Measurements from ENCODE around the gene CASZ1. TPM values are rescaled to one million over a fixed set of nuclear protein-coding genes. Genes with fewer than 3 reads are reported as not detected.

Gene CASZ1
- polyA plus RNA-seq, 1 donor = 16.2 TPM

DNA sequence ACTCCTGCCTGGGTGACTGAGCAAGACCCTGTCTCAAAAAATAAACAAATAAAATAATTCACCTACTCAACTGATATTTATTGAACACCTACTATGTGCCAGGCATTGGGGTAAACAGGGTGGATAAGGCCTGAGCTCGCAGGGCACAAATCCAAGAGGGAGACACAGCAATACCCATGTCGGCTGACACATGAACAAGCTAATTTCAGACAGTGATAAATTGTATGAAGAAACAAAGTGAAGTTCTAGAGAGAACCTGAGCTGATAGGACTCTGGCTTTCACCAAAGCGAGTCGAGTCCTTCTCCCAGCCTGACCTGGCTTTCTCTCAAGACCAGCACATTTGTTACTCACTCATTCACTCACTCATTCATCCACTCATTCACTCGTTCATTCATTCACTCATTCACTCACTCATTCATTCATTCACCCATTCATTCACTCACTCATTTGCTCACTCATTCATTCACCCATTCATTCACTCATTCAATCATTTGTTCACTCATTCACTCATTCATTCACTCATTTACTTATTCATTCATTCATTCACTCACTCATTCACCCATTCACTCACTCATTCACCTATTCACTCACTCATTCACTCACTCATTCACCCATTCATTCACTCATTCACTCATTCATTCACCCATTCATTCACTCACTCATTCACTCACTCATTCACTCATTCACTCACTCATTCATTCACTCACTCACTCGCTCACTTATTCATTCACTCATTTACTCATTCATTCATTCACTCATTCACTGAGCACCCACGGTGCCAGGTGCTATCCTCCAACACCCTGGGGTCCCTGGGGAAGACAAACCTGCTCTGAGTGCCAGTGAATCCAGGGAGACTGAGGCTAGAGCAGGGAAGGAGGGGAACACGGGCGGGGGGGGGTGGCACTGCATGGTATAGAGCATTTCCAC, 37.4 kb upstream of the CASZ1 start:
- Histone ChIP-seq H3K27me3 (ENCODE audit: control insufficient read depth, insufficient read depth, low read length) (peaks cover 30% of the 10 kb centered on the region), H3K9me3 (ENCODE audit: control insufficient read depth, low read depth, low read length) (no peaks in the 10 kb centered on the region), H3K36me3 (ENCODE audit: control insufficient read depth, insufficient read depth, low read length) (no peaks in the 10 kb centered on the region), H3K4me3 (ENCODE audit: low read length) (no peak overlapping the region), H3K27ac (ENCODE audit: low read length) (no peak overlapping the region), H3K4me1 (ENCODE audit: control insufficient read depth, insufficient read depth, low read length) (peaks cover 2% of the 10 kb centered on the region)
- 50% methylated on average over 2 of the region's 9 CpGs for WGBS (ENCODE audit: insufficient coverage, low lambda C conversion rate)
- no peak for DNase-seq

DNA sequence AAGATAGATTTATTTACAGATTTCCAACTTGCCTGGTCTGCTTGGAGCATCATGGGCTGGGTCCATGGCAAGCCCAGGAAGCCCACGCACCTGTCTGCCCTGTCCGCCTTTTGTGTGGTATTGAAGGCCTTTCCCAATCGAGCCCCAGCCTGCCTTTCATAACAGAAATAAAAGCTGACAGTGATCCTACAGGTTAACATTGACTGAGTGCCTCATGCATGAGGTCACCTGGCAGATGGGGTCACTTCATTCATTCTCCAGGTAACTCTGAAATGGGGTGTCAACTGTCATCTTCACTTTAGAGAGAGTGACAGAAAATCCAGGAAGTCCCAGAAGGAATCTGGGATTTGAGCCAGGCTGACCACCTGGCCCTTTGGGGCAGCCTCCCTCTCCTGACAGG, 36.3 kb upstream of the CASZ1 start:
- no peak for DNase-seq
- peaks cover 2% of the 10 kb centered on the region for H3K4me1 ChIP-seq (ENCODE audit: control insufficient read depth, insufficient read depth, low read length)
- H3K9me3 ChIP-seq (ENCODE audit: control insufficient read depth, low read depth, low read length) = no peaks in the 10 kb centered on the region
- WGBS (ENCODE audit: insufficient coverage, low lambda C conversion rate) = 69% methylated on average over 3 of the region's 3 CpGs
- H3K4me3 ChIP-seq (ENCODE audit: low read length) = no peak overlapping the region
- peaks cover 42% of the 10 kb centered on the region for H3K27me3 ChIP-seq (ENCODE audit: control insufficient read depth, insufficient read depth, low read length)
- no peak overlapping the region for H3K27ac ChIP-seq (ENCODE audit: low read length)
- no peaks in the 10 kb centered on the region for H3K36me3 ChIP-seq (ENCODE audit: control insufficient read depth, insufficient read depth, low read length)

DNA sequence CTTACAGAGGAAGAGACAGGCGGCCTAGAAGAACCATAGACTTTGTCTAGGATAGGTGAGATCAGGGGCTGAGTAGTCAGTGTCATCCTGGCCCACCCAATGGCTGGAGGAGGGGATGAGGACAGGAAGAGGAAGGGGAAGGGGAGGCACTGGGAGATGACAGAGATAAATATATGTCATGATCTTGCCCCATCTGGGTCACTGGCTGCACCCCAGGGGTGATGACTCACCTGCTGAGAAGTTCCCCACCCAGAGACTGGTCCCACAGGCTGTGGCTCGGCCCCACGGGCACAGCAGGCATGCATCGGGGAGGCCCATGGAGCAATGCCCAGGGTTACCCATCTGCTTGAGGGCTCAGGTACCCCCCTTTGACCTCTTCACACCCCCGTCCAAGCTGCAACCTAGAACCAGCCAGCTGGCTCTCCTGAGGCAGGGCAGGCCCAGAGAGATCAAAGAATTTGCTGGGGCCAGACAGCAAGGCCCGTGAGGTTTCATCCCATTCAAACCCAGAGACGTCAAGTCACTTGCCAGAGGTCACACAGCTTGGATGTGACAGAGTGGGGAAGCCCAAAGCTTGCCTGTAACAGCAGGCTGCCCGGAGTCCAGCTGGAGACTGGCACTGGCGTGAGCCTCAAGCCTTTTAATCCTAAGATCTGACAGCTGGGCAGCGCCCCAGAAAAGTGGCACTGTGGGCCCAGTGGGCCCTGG, 34.7 kb upstream of the CASZ1 start:
- H3K36me3 ChIP-seq (ENCODE audit: control insufficient read depth, insufficient read depth, low read length) = no peaks in the 10 kb centered on the region
- no peak overlapping the region for H3K27ac ChIP-seq (ENCODE audit: low read length)
- H3K4me3 ChIP-seq (ENCODE audit: low read length) = no peak overlapping the region
- no peaks in the 10 kb centered on the region for H3K9me3 ChIP-seq (ENCODE audit: control insufficient read depth, low read depth, low read length)
- peaks cover 2% of the 10 kb centered on the region for H3K4me1 ChIP-seq (ENCODE audit: control insufficient read depth, insufficient read depth, low read length)
- DNase-seq = no peak
- H3K27me3 ChIP-seq (ENCODE audit: control insufficient read depth, insufficient read depth, low read length) = peaks cover 45% of the 10 kb centered on the region
- WGBS (ENCODE audit: insufficient coverage, low lambda C conversion rate) = no CpG with 5 or more reads among the region's 10 CpGs

DNA sequence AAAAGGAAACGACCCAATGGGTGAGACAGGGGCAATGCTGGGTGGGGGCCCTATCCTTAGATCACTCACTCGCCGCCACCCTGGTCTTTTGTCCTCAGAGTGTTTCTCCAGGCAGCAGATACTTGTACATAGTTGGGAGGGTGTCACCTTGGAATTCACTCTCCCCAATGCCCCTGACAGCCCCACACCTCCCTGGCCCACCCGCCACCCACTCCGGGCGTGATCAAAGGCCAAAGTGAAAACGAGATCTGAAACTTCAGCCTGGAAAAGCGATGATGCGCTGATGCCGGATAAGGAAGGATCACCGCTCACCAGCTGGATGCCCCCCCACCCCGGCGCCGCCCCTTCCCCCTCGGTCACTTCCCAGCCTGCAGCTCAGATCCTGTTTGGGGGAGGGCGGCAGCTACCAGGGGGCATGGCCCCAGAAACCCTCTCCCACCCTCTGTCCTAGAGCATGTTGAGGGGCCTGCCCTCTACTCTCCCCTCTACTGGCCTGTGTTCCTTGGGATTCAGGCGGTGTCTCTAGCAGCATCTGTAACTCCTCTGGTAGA, 33.6 kb upstream of the CASZ1 start:
- no peak overlapping the region for H3K27ac ChIP-seq (ENCODE audit: low read length)
- H3K36me3 ChIP-seq (ENCODE audit: control insufficient read depth, insufficient read depth, low read length) = no peaks in the 10 kb centered on the region
- H3K4me1 ChIP-seq (ENCODE audit: control insufficient read depth, insufficient read depth, low read length) = peaks cover 2% of the 10 kb centered on the region
- no peak for DNase-seq
- H3K27me3 ChIP-seq (ENCODE audit: control insufficient read depth, insufficient read depth, low read length) = peaks cover 36% of the 10 kb centered on the region
- no peaks in the 10 kb centered on the region for H3K9me3 ChIP-seq (ENCODE audit: control insufficient read depth, low read depth, low read length)
- WGBS (ENCODE audit: insufficient coverage, low lambda C conversion rate) = 40% methylated on average over 1 of the region's 17 CpGs
- H3K4me3 ChIP-seq (ENCODE audit: low read length) = no peak overlapping the region

DNA sequence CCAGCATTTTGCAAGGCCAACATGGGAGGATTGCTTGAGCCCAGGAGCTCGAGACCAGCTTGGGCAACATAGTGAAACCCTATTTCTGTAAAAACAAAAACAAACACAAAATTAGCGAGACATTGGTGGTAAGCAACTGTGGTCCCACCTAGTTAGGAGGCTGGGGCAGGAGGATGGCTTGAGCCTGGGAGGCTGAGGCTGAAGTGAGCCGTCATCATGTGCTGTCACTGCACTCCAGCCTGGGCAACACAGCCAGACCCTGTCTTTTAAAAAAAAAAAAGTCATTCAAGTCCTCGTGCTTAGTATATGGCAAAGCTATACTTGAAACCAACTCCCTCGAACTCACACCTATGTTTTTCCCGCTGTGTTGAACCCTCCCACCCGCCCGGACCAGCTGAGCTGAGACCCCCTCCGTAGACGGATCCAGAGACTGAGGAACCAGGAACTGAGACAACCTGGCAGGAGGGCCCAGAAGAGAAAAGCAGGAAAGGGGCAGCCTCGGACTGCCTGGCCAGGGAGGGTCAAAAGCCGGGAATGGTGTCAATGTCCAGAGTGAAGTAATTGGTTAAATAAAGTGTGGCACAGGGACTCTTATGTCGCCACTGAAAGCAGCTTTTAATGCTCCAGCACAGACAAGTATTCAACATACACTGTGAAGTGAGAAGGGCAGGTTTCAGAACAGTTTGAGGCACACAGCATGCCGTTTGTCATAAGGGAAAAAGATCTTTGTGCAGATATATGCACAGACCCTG, 32.8 kb upstream of the CASZ1 start:
- no CpG with 5 or more reads among the region's 14 CpGs for WGBS (ENCODE audit: insufficient coverage, low lambda C conversion rate)
- Histone ChIP-seq H3K4me1 (ENCODE audit: control insufficient read depth, insufficient read depth, low read length) (no peaks in the 10 kb centered on the region), H3K27ac (ENCODE audit: low read length) (no peak overlapping the region), H3K27me3 (ENCODE audit: control insufficient read depth, insufficient read depth, low read length) (peaks cover 30% of the 10 kb centered on the region), H3K9me3 (ENCODE audit: control insufficient read depth, low read depth, low read length) (no peaks in the 10 kb centered on the region), H3K36me3 (ENCODE audit: control insufficient read depth, insufficient read depth, low read length) (no peaks in the 10 kb centered on the region), H3K4me3 (ENCODE audit: low read length) (no peak overlapping the region)
- DNase-seq = no peak

DNA sequence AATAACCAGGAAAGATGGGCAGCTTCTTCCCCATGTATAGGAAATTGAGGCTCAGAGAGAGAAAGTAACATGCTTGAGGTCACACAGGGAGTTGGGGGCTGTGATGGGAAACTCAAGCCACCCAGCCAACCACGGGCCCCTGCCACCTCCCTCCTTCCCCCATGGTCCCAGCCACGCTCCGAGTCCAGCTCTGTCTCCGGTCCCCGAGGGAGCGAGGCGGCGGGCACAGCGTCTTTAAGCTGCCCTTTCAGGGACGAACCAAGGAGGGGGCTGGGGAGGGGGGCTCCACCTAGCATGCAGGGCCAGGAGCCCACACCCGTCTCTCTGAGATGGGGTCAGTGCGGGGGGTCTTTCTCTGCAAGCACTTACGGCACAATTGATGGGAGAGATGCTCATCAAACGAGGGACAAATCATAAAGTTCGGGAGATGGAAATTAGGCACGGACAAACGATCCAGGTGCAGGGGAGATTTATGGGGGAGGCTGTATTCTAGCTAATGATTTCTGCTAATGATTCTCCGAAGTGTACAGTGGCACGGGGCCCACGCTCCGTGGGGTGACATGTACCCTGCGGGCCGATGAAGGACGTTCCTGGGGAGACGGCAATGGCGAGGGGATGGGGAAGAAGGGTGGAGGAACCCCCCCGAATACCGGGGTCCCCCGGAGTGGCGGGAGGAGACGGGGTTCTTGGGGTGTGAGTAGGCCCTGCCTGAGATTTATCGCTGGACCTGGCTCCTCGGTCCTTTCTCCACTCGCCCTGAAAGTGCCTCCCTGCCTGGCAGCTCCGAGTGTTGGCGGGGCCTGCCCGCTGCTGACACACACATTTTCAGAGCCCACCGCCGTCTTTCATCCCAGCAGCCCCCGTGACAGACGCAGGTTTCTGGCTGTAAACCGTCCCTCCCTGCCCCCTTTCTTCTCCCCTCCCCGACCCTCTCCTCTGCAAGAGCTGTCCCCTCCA, 31.2 kb upstream of the CASZ1 start:
- no CpG with 5 or more reads among the region's 43 CpGs for WGBS (ENCODE audit: insufficient coverage, low lambda C conversion rate)
- Histone ChIP-seq H3K27me3 (ENCODE audit: control insufficient read depth, insufficient read depth, low read length) (peaks cover 29% of the 10 kb centered on the region), H3K36me3 (ENCODE audit: control insufficient read depth, insufficient read depth, low read length) (no peaks in the 10 kb centered on the region), H3K4me3 (ENCODE audit: low read length) (no peak overlapping the region), H3K4me1 (ENCODE audit: control insufficient read depth, insufficient read depth, low read length) (no peaks in the 10 kb centered on the region), H3K27ac (ENCODE audit: low read length) (no peak overlapping the region), H3K9me3 (ENCODE audit: control insufficient read depth, low read depth, low read length) (no peaks in the 10 kb centered on the region)
- DNase-seq = no peak

- no peak for DNase-seq
- Histone ChIP-seq H3K4me3 (ENCODE audit: low read length) (no peak overlapping the region), H3K4me1 (ENCODE audit: control insufficient read depth, insufficient read depth, low read length) (no peaks in the 10 kb centered on the region), H3K27me3 (ENCODE audit: control insufficient read depth, insufficient read depth, low read length) (peaks cover 20% of the 10 kb centered on the region), H3K9me3 (ENCODE audit: control insufficient read depth, low read depth, low read length) (no peaks in the 10 kb centered on the region), H3K36me3 (ENCODE audit: control insufficient read depth, insufficient read depth, low read length) (no peaks in the 10 kb centered on the region), H3K27ac (ENCODE audit: low read length) (no peak overlapping the region)
- no CpG with 5 or more reads among the region's 6 CpGs for WGBS (ENCODE audit: insufficient coverage, low lambda C conversion rate)
Observed at GRCh38 chr1:10825592-10825991, 29.1 kb upstream of the CASZ1 start.

GRCh38 chr1:10824821-10825540, 28.5 kb upstream of the CASZ1 start:
- no peak overlapping the region for H3K4me3 ChIP-seq (ENCODE audit: low read length)
- peaks cover 19% of the 10 kb centered on the region for H3K27me3 ChIP-seq (ENCODE audit: control insufficient read depth, insufficient read depth, low read length)
- no peak for DNase-seq
- H3K9me3 ChIP-seq (ENCODE audit: control insufficient read depth, low read depth, low read length) = no peaks in the 10 kb centered on the region
- no peak overlapping the region for H3K27ac ChIP-seq (ENCODE audit: low read length)
- no peaks in the 10 kb centered on the region for H3K36me3 ChIP-seq (ENCODE audit: control insufficient read depth, insufficient read depth, low read length)
- WGBS (ENCODE audit: insufficient coverage, low lambda C conversion rate) = 100% methylated on average over 2 of the region's 19 CpGs
- H3K4me1 ChIP-seq (ENCODE audit: control insufficient read depth, insufficient read depth, low read length) = no peaks in the 10 kb centered on the region

DNA sequence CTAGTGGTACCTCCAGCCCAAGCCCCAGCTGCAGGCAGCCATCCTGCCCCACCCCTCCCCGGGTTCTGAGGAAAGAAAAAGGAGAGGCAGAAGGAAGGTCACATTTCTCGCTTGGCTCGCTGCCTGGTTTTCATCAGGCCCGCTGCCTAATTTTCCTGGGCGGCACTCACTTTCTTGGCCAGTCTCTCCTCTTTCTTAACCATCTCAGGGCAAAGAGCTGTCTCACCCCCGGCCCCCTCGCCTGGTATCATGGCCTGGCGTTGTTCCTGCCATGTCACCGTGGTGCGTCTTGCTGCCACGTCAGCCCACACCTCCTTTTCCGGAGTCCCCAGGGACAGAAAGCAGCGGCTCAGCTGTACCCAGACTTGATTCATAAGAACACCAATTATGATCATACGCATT, 26.6 kb upstream of the CASZ1 start:
- no peak for DNase-seq
- Histone ChIP-seq H3K4me3 (ENCODE audit: low read length) (no peak overlapping the region), H3K27ac (ENCODE audit: low read length) (no peak overlapping the region), H3K36me3 (ENCODE audit: control insufficient read depth, insufficient read depth, low read length) (no peaks in the 10 kb centered on the region), H3K4me1 (ENCODE audit: control insufficient read depth, insufficient read depth, low read length) (no peaks in the 10 kb centered on the region), H3K9me3 (ENCODE audit: control insufficient read depth, low read depth, low read length) (no peaks in the 10 kb centered on the region), H3K27me3 (ENCODE audit: control insufficient read depth, insufficient read depth, low read length) (peaks cover 8% of the 10 kb centered on the region)
- WGBS (ENCODE audit: insufficient coverage, low lambda C conversion rate) = 100% methylated on average over 1 of the region's 14 CpGs

Data from large intestine (tissue), 3 donors.